HG03045 (cell line): ENCODE results near the gene PTS.
A peak's percentile ranks its signal among the peaks of the same experiment; 100 is the strongest.
"Not testable (repeated sequence)": the region's sequence is repeated elsewhere in the genome, so short reads cannot be mapped to it uniquely, and the experiment has no call there.

Source experiments
- ATAC-seq: cut with Tn5 transposase; IDR thresholded peaks from one replicate; pipeline ENCODE4 v1.9.1; 2021; ENCODE audit warnings: mild to moderate bottlenecking, moderate library complexity; ENCODE audit not compliant: unreplicated experiment

Gene PTS

GRCh38 chr11:112226062-112226830 is at the start of gene PTS:
PTS (plus strand) TSS chr11:112226428; CDS start chr11:112226444, 16 bp downstream.
- peak; percentile 98 for ATAC-seq

- no peak for ATAC-seq
Observed at GRCh38 chr11:112177589-112177988, 48.6 kb upstream of the PTS start.

GRCh38 chr11:112178428-112178827 is 47.8 kb upstream of the PTS start:
- ATAC-seq = no peak

GRCh38 chr11:112178936-112179335 is 47.3 kb upstream of the PTS start:
- ATAC-seq = no peak

GRCh38 chr11:112179601-112180000 is 46.6 kb upstream of the PTS start:
- no peak for ATAC-seq

- no peak for ATAC-seq
Observed at GRCh38 chr11:112182867-112183266, 43.4 kb upstream of the PTS start.

GRCh38 chr11:112185883-112186282 is 40.3 kb upstream of the PTS start:
- no peak for ATAC-seq

GRCh38 chr11:112186304-112186703 is 39.9 kb upstream of the PTS start:
- ATAC-seq = no peak

- ATAC-seq = not testable (repeated sequence)
Observed at GRCh38 chr11:112195113-112195512, 31.1 kb upstream of the PTS start.

- no peak for ATAC-seq
Observed at GRCh38 chr11:112195951-112196351, 30.3 kb upstream of the PTS start.

GRCh38 chr11:112196519-112197087 is 29.6 kb upstream of the PTS start:
- no peak for ATAC-seq

- ATAC-seq = not testable (repeated sequence)
Observed at GRCh38 chr11:112199101-112199500, 27.1 kb upstream of the PTS start.

GRCh38 chr11:112200252-112200651 is 26.0 kb upstream of the PTS start:
- ATAC-seq = no peak

- no peak for ATAC-seq
Observed at GRCh38 chr11:112206071-112206470, 20.2 kb upstream of the PTS start.

GRCh38 chr11:112210890-112211289 is 15.3 kb upstream of the PTS start:
- ATAC-seq = no peak

- ATAC-seq = no peak
Observed at GRCh38 chr11:112211536-112211935, 14.7 kb upstream of the PTS start.

- no peak for ATAC-seq
Observed at GRCh38 chr11:112212290-112212689, 13.9 kb upstream of the PTS start.

GRCh38 chr11:112212710-112213109 is 13.5 kb upstream of the PTS start:
- ATAC-seq = no peak

- no peak for ATAC-seq
Observed at GRCh38 chr11:112213753-112214152, 12.5 kb upstream of the PTS start.

GRCh38 chr11:112215621-112216020 is 10.6 kb upstream of the PTS start:
- no peak for ATAC-seq

- no peak for ATAC-seq
Observed at GRCh38 chr11:112216561-112217105, 9.6 kb upstream of the PTS start.

GRCh38 chr11:112219476-112220232 is 6.6 kb upstream of the PTS start:
- ATAC-seq = peak; percentile 94
